Measurements from ENCODE around the gene TROAP.
A peak's percentile ranks its signal among the peaks of the same experiment; 100 is the strongest.

TROAP gene

GRCh38 chr12:49342914-49343731, 20.1 kb downstream of the TROAP start (continued):
- TF ChIP-seq ZNF26 (tag by site-specific recombination; IDR thresholded peaks at IDR 0.05): no peak
- TF ChIP-seq TSHZ1 (tag by site-specific recombination; IDR thresholded peaks at IDR 0.05; ENCODE audit: borderline replicate concordance): no peak
- TF ChIP-seq ZNF112 (tag by site-specific recombination; IDR thresholded peaks at IDR 0.05): no peak
- peak; percentile 4; the same call in 1 of the 2 replicates for TF ChIP-seq ZIC2 (tag by site-specific recombination; IDR thresholded peaks at IDR 0.05)
- TF ChIP-seq ZNF514 (tag by site-specific recombination; IDR thresholded peaks at IDR 0.05): no peak
- peak; percentile 41 for TF ChIP-seq PATZ1 (tag by site-specific recombination; IDR thresholded peaks at IDR 0.05)
- TF ChIP-seq ZNF777 (tag by site-specific recombination; IDR thresholded peaks at IDR 0.05; ENCODE audit: borderline replicate concordance): 0 out of 2 replicates have a peak, but pooled peaks have one; percentile 14
- no peak for TF ChIP-seq ZBTB48 (tag by site-specific recombination; IDR thresholded peaks at IDR 0.05)
- TF ChIP-seq ZNF791 (tag by site-specific recombination; IDR thresholded peaks at IDR 0.05): no peak

- ChIA-PET CTCF (interaction anchor here (0.5 to 3.9 kb wide), 7 partner anchors 9 to 256 kb away, joined by 3 to 92 read pairs (median 9); no protein-coding TSS in a partner anchor), POLR2A (interaction anchor here (0.7 kb wide), 1 partner anchor 169 kb away, joined by 5 read pairs; no protein-coding TSS in a partner anchor)
- Histone ChIP-seq H3K4me1 (ENCODE audit: control insufficient read depth, insufficient read depth, low read length) (peaks cover 23% of the 10 kb centered on the region), H3K9me3 (ENCODE audit: control insufficient read depth, insufficient read depth, low read depth, low read length) (no peaks in the 10 kb centered on the region), H3K36me3 (ENCODE audit: control insufficient read depth in 2 of 2, insufficient read depth in 1 of 2, low read length in 2 of 2) (peaks cover 0 to 9% of the 10 kb centered on the region in 2 experiments; a peak in 1 of 3 replicates), H3K4me3 (ENCODE audit: low read depth, low read length) (no peak overlapping the region), H3K27ac (ENCODE audit: extremely low read depth, low read depth, low read length) (no peak overlapping the region)
- no peak for TF ChIP-seq ZNF324 (tag by site-specific recombination; IDR thresholded peaks at IDR 0.05)
- peak; percentile 34; the same call in 1 of the 2 replicates for TF ChIP-seq ZNF341 (tag by site-specific recombination; IDR thresholded peaks at IDR 0.05; ENCODE audit: low read depth)
Measured at GRCh38 chr12:49344486-49345050, 21.5 kb downstream of the TROAP start.

GRCh38 chr12:49345051-49345824, 22.2 kb downstream of the TROAP start:
- ChIA-PET CTCF (interaction anchor here (0.5 to 6.0 kb wide), 8 partner anchors 12 to 215 kb away, joined by 3 to 96 read pairs (median 16); partner anchors contain the start of gene TROAP), POLR2A (interaction anchor here (0.6 to 1.1 kb wide), 2 partner anchors 8 to 9 kb away, joined by 3 to 5 read pairs; partner anchors contain the start of gene C1QL4)
- H3K4me1 ChIP-seq (ENCODE audit: control insufficient read depth, insufficient read depth, low read length): peaks cover 21% of the 10 kb centered on the region
- peak overlapping the region; percentile 3; the same call in 1 of the 2 replicates for H3K4me3 ChIP-seq (ENCODE audit: low read depth, low read length)
- H3K9me3 ChIP-seq (ENCODE audit: control insufficient read depth, insufficient read depth, low read depth, low read length): no peaks in the 10 kb centered on the region
- peak overlapping the region; percentile 43; the same call in 1 of the 2 replicates for H3K27ac ChIP-seq (ENCODE audit: extremely low read depth, low read depth, low read length)
- peaks cover 0 to 10% of the 10 kb centered on the region in 2 experiments; a peak in 1 of 3 replicates for H3K36me3 ChIP-seq (ENCODE audit: control insufficient read depth in 2 of 2, insufficient read depth in 1 of 2, low read length in 2 of 2)
- TF ChIP-seq WT1 (tag by site-specific recombination; IDR thresholded peaks at IDR 0.05) (no peak), KLF10 (tag by site-specific recombination; IDR thresholded peaks at IDR 0.05) (no peak), ZNF423 (tag by site-specific recombination; IDR thresholded peaks at IDR 0.05) (no peak), YY2 (tag by site-specific recombination; IDR thresholded peaks at IDR 0.05) (no peak), ZBTB6 (tag by site-specific recombination; IDR thresholded peaks at IDR 0.05) (peak; percentile 42; the same call in 1 of the 2 replicates), ZNF18 (tag by site-specific recombination; IDR thresholded peaks at IDR 0.05) (no peak)

Measured in HEK293 (cell line).